GM12878 (cell line): ENCODE measurements around the gene CLEC16A. TPM values are rescaled to one million over a fixed set of nuclear protein-coding genes. Genes with fewer than 3 reads are reported as not detected.

Experiments
- ATAC-seq: fragments of 200-7000 bp; cut with Tn5 transposase; 3 replicates; pipeline ENCODE4 v1.9.1; 2020; ENCODE audit warnings: mild to moderate bottlenecking, moderate library complexity
- BruUV-seq: library from RNA; stranded (reverse); fragments of 400-500 nt; replicated peaks from 2 replicates; lab custom pipeline; 2021; lab: Mats Ljungman, UMichigan
- CTCF ChIA-PET: fragments of 300-600 bp; sonication (Branson Sonifier 250); formaldehyde crosslinking; extraction: SDS; loops from one replicate; lab custom pipeline; 2021; ENCODE audit warnings: inconsistent platforms; lab: Yijun Ruan, JAX
- POLR2A ChIA-PET: fragments of 350-600 bp; formaldehyde crosslinking; extraction: SDS; loops from one replicate; lab custom pipeline; 2021; ENCODE audit warnings: inconsistent platforms; lab: Charles Lee
- RAD21 ChIA-PET: fragments of 300-600 bp; sonication (Branson Sonifier 250); formaldehyde crosslinking; loops from one replicate; lab custom pipeline; 2023; ENCODE audit warnings: antibody characterized with exemption; ENCODE audit not compliant: unreplicated experiment; lab: Charles Lee
- SMC1A ChIA-PET: fragments of 300-600 bp; sonication (Branson Sonifier 250); formaldehyde crosslinking; loops from one replicate; lab custom pipeline; 2023; ENCODE audit not compliant: unreplicated experiment, uncharacterized antibody; lab: Charles Lee
- DNase-seq: peaks from one replicate; pipeline ENCODE4 v3.0.0-alpha.2; 2011; ENCODE audit warnings: low read depth, low spot score
- FAIRE-seq: peaks from 3 replicates; lab custom pipeline; 2011; peaks lifted over from hg19 to GRCh38; lab: Jason Lieb, UNC
- H2AFZ ChIP-seq: 2 replicates; pipeline ENCODE4 v1.6.0; 2011; ENCODE audit warnings: low read depth, low read length, control low read depth; ENCODE audit not compliant: control insufficient read depth
- H3K27ac ChIP-seq: 2 replicates; pipeline ENCODE4 v1.5.1; 2011; ENCODE audit warnings: control low read depth; ENCODE audit not compliant: control insufficient read depth, insufficient read depth
- H3K27me3 ChIP-seq, 2 experiments: replicated peaks in 1 of 2; 2 replicates each; pipeline versions ENCODE4 v1.6.0 to v1.6.1; 2011; ENCODE audit warnings: low read length in 1 of 2; ENCODE audit not compliant: control insufficient read depth in 2 of 2, insufficient read depth in 2 of 2
- H3K36me3 ChIP-seq, 2 experiments: 2 replicates each; pipeline ENCODE4 v1.5.1; 2011; ENCODE audit warnings: low read length in 1 of 2; ENCODE audit not compliant: control insufficient read depth in 2 of 2, insufficient read depth in 2 of 2
- H3K4me1 ChIP-seq: 2 replicates; pipeline ENCODE4 v1.6.1; 2011; ENCODE audit warnings: mild to moderate bottlenecking, low read length, moderate library complexity, mixed read lengths; ENCODE audit not compliant: control insufficient read depth, insufficient read depth
- H3K4me2 ChIP-seq: 2 replicates; pipeline ENCODE4 v1.6.0; 2011; ENCODE audit warnings: control low read depth; ENCODE audit not compliant: control insufficient read depth, insufficient read depth
- H3K4me3 ChIP-seq: fragments of 200-600 bp; sonication (generic); 2 replicates; pipeline ENCODE4 v1.5.1; 2016
- H3K79me2 ChIP-seq: 2 replicates; pipeline ENCODE4 v1.6.0; 2011; ENCODE audit warnings: low read length; ENCODE audit not compliant: control insufficient read depth, insufficient read depth
- H3K9ac ChIP-seq: 2 replicates; pipeline ENCODE4 v1.8.0; 2011; ENCODE audit warnings: low read length, control low read depth, mixed read lengths; ENCODE audit not compliant: control insufficient read depth, insufficient read depth
- H3K9me3 ChIP-seq: replicated peaks from 3 replicates; pipeline ENCODE4 v1.5.1; 2011; ENCODE audit warnings: mild to moderate bottlenecking, low read length; ENCODE audit not compliant: control insufficient read depth, insufficient read depth
- H4K20me1 ChIP-seq: 2 replicates; pipeline ENCODE4 v1.6.0; 2011; ENCODE audit not compliant: control insufficient read depth, insufficient read depth
- CTCF ChIP-seq, 3 experiments: IDR thresholded peaks in 2 of 3; conservative IDR thresholded peaks in 1 of 3; 2 replicates each; pipeline ENCODE4 v1.5.1; 2011; ENCODE audit warnings: low read depth in 3 of 3, low read length in 3 of 3, mild to moderate bottlenecking in 3 of 3, control low read depth in 2 of 3, moderate library complexity in 2 of 3, inconsistent platforms in 1 of 3, mixed read lengths in 1 of 3; ENCODE audit not compliant: control insufficient read depth in 2 of 3, insufficient read depth in 1 of 3; ENCODE audit errors: extremely low read depth in 1 of 3
- EP300 ChIP-seq, 2 experiments: fragments of 150-350 bp in 1 of 2; IDR thresholded peaks; 2 replicates each; pipeline ENCODE4 v1.6.1; 2011 to 2012; ENCODE audit warnings: low read depth in 2 of 2, low read length in 2 of 2, borderline replicate concordance in 1 of 2, improper control_type of control experiment in 1 of 2, inconsistent platforms in 1 of 2; ENCODE audit not compliant: control insufficient read depth in 1 of 2
- MEF2A ChIP-seq: IDR thresholded peaks from 2 replicates; pipeline ENCODE4 v1.6.1; 2011; ENCODE audit warnings: low read depth, mild to moderate bottlenecking, low read length, moderate library complexity; ENCODE audit not compliant: insufficient read depth
- MTA2 ChIP-seq: fragments of 450-650 bp; IDR thresholded peaks from 2 replicates; pipeline ENCODE4 v1.6.1; 2016; ENCODE audit warnings: low read depth, mild to moderate bottlenecking, moderate library complexity
- NFYB ChIP-seq: IDR thresholded peaks from 2 replicates; pipeline ENCODE4 v1.6.1; 2011; ENCODE audit warnings: low read depth, mild to moderate bottlenecking, low read length, improper control_type of control experiment, moderate library complexity; ENCODE audit not compliant: insufficient read depth
- PAX8 ChIP-seq: fragments of 450-650 bp; IDR thresholded peaks from 2 replicates; pipeline ENCODE4 v1.6.1; 2017; ENCODE audit warnings: mild to moderate bottlenecking, moderate library complexity
- RB1 ChIP-seq: fragments of 450-650 bp; formaldehyde crosslinking; IDR thresholded peaks from 2 replicates; pipeline ENCODE4 v1.6.1; 2017; ENCODE audit warnings: mild to moderate bottlenecking, borderline replicate concordance
- RBBP5 ChIP-seq: fragments of 200-600 bp; sonication (generic); conservative IDR thresholded peaks from 2 replicates; pipeline ENCODE4 v1.6.1; 2016
- SIX5 ChIP-seq: IDR thresholded peaks from 2 replicates; pipeline ENCODE4 v1.6.1; 2011; ENCODE audit warnings: mild to moderate bottlenecking, low read depth, low read length, moderate library complexity; ENCODE audit not compliant: severe bottlenecking
- SUPT20H ChIP-seq: IDR thresholded peaks from 2 replicates; pipeline ENCODE4 v1.6.1; 2011; ENCODE audit warnings: low read depth, mild to moderate bottlenecking, low read length, moderate library complexity, borderline replicate concordance; ENCODE audit not compliant: control insufficient read depth
- ZNF592 ChIP-seq: fragments of 450-650 bp; IDR thresholded peaks from 2 replicates; pipeline ENCODE4 v1.6.1; 2017; ENCODE audit warnings: mild to moderate bottlenecking, moderate library complexity
- WGBS: methylation state at CpG from one replicate; pipeline ENCODE4 v1.1.6; 2016; ENCODE audit warnings: low lambda C conversion rate; ENCODE audit not compliant: insufficient replicate concordance, insufficient coverage; ENCODE audit errors: missing lambda C conversion rate; 5-methylcytosine and 5-hydroxymethylcytosine counted together
- in situ Hi-C: fragments of 300-500 bp; cut with MboI; formaldehyde crosslinking; loops from 9 replicates; pipeline ENCODE4 v1.14.3; 2018; ENCODE audit warnings: mixed read lengths
- intact Hi-C: fragments of 100-400 bp; cut with micrococcal nuclease; formaldehyde crosslinking; loops from one replicate; pipeline ENCODE4 v1.14.2; 2022; ENCODE audit not compliant: unreplicated experiment
- polyA plus RNA-seq, 11 experiments: library from polyadenylated mRNA; depleted of rRNA in 4 of 11; unstranded in 6 of 11; stranded (reverse) in 5 of 11; fragments of >200 nt; fragmentation: Nextera tagmentation in 4 of 11; fragmentation: Illumina TruSeq in 1 of 11; extraction: Ambion mirVana in 4 of 11; extraction: Trizol in 1 of 11; gene quantifications; 1 replicate in 1 of 11; 2 replicates in 10 of 11; pipeline versions ENCODE4 v1.2.1 to v1.2.3, GENCODE V29; 2011 to 2016; ENCODE audit warnings: inconsistent platforms in 2 of 11, missing spikeins in 2 of 11, low read depth in 1 of 11
- total RNA-seq, 4 experiments: library from RNA; depleted of rRNA in 3 of 4; stranded (reverse); fragments of >200 nt in 3 of 4; fragmentation: Illumina TruSeq in 1 of 4; extraction: Trizol in 1 of 4; gene quantifications; 2 replicates each; pipeline versions ENCODE4 v1.2.1 to v1.2.3, GENCODE V29; 2013 to 2021
- TF ChIP-seq, protein P1 (sequence below): IDR thresholded peaks from 2 replicates; pipeline ENCODE4 v1.6.1; 2012; ENCODE audit warnings: low read depth, low read length, improper control_type of control experiment

Gene CLEC16A
- total and polyA plus RNA-seq, 10 of the 15 experiments (the other 5 are each of a cell fraction or from before 2014, with no cell fraction given): 1.5 to 28.8 (median 19.2) TPM

GRCh38 chr16:11012841-11013240 lies 68.5 kb downstream of the CLEC16A start (continued):
- TF ChIP-seq MTA2: no peak
- TF ChIP-seq NFYB: no peak
- no peak for TF ChIP-seq RBBP5
- no peak for TF ChIP-seq MEF2A
- TF ChIP-seq RB1: no peak
- no peak for TF ChIP-seq SIX5
- TF ChIP-seq, all 136 proteins: peak for 0

- ChIA-PET POLR2A (no interaction called here), RAD21 (no interaction called here), SMC1A (no interaction called here), CTCF (no interaction called here)
- no peaks in the 10 kb centered on the region for H3K4me1 ChIP-seq
- FAIRE-seq (no peak), DNase-seq (no peak), ATAC-seq (no peak)
- no TSS peak for BruUV-seq
- H3K9me3 ChIP-seq: no peaks in the 10 kb centered on the region
- no peaks in the 10 kb centered on the region for H3K27me3 ChIP-seq
- no peak overlapping the region for H3K27ac ChIP-seq
- H2AFZ ChIP-seq: no peak overlapping the region
- 88% methylated on average over 4 of the region's 4 CpGs for WGBS
- no peak overlapping the region for H3K9ac ChIP-seq
- no peaks in the 10 kb centered on the region for H4K20me1 ChIP-seq
- no peak overlapping the region for H3K4me3 ChIP-seq
- TF ChIP-seq ZNF592 (no peak), SUPT20H (no peak), CTCF (IDR thresholded peaks at IDR 0.05 in 2 of 3, conservative IDR thresholded peaks at IDR 0.05 in 1 of 3; ENCODE audit: control insufficient read depth in 2 of 3, extremely low read depth in 1 of 3, insufficient read depth in 1 of 3, low read depth in 3 of 3, low read length in 3 of 3) (no peak), PAX8 (no peak), EP300 (IDR thresholded peaks at IDR 0.05; ENCODE audit: borderline replicate concordance in 1 of 2, control insufficient read depth in 1 of 2, low read depth in 2 of 2, low read length in 2 of 2) (no peak)
- TF ChIP-seq, protein P1, sequence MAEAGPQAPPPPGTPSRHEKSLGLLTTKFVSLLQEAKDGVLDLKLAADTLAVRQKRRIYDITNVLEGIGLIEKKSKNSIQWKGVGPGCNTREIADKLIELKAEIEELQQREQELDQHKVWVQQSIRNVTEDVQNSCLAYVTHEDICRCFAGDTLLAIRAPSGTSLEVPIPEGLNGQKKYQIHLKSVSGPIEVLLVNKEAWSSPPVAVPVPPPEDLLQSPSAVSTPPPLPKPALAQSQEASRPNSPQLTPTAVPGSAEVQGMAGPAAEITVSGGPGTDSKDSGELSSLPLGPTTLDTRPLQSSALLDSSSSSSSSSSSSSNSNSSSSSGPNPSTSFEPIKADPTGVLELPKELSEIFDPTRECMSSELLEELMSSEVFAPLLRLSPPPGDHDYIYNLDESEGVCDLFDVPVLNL: no peak
- peaks cover 5 to 12% of the 10 kb centered on the region in 2 experiments; a peak in 3 of 4 replicates for H3K36me3 ChIP-seq
- intact Hi-C loops (no loop called here), in situ Hi-C loops (no loop called here)
- no peak overlapping the region for H3K4me2 ChIP-seq
- H3K79me2 ChIP-seq: no peaks in the 10 kb centered on the region
Observed at GRCh38 chr16:11014136-11014535, 69.8 kb downstream of the CLEC16A start.
